NB4 (cell line): ENCODE measurements around the gene B3GALNT2.

ENCODE experiments used
- CTCF ChIP-seq: IDR thresholded peaks from one replicate; pipeline ENCODE4 v1.5.1; 2012; ENCODE audit warnings: low read depth, low read length
- POLR2A ChIP-seq: IDR thresholded peaks from 2 replicates; pipeline ENCODE4 v1.6.1; 2011; ENCODE audit warnings: mild to moderate bottlenecking; ENCODE audit not compliant: insufficient read length; ENCODE audit errors: extremely low read depth

GRCh38 chr1:235468004-235468403 lies 36.2 kb downstream of the B3GALNT2 start:
- TF ChIP-seq POLR2A (no peak), CTCF (no peak)
